Activated T-cell treated with anti-CD3 and anti-CD28 coated beads, Interleukin-2, amount 50 U/mL, for 4 hours (primary cell): ENCODE results near the gene UGT1A5. TPM values are rescaled to one million over a fixed set of nuclear protein-coding genes. Genes with fewer than 3 reads are reported as not detected.

Experiments used
- ATAC-seq, 2 donors: fragments of 200-7000 bp; cut with Tn5 transposase; one replicate each; pipeline ENCODE4 v1.10.0; 2021
- DNase-seq: peaks from one replicate; pipeline ENCODE4 v3.0.0-alpha.2; 2020
- H3K27me3 Mint-ChIP-seq: one replicate; pipeline ENCODE4 v1.8.0; 2021; ENCODE audit warnings: low read depth, mixed read lengths
- H3K36me3 Mint-ChIP-seq: one replicate; pipeline ENCODE4 v1.8.0; 2022; ENCODE audit warnings: mixed read lengths; ENCODE audit not compliant: insufficient read depth
- H3K4me1 Mint-ChIP-seq: one replicate; pipeline ENCODE4 v1.8.0; 2021; ENCODE audit warnings: low read depth, mixed read lengths
- H3K4me3 Mint-ChIP-seq: one replicate; pipeline ENCODE4 v1.8.0; 2021; ENCODE audit warnings: mild to moderate bottlenecking, moderate library complexity, mixed read lengths
- H3K9me3 Mint-ChIP-seq: one replicate; pipeline ENCODE4 v1.8.0; 2021; ENCODE audit warnings: mixed read lengths
- total RNA-seq, 3 donors: library from RNA; stranded (reverse); gene quantifications; one replicate each; pipeline ENCODE4 v1.2.1, GENCODE V29; 2021

Gene UGT1A5
- total RNA-seq, 3 donors from 2014 or later: not detected

DNA sequence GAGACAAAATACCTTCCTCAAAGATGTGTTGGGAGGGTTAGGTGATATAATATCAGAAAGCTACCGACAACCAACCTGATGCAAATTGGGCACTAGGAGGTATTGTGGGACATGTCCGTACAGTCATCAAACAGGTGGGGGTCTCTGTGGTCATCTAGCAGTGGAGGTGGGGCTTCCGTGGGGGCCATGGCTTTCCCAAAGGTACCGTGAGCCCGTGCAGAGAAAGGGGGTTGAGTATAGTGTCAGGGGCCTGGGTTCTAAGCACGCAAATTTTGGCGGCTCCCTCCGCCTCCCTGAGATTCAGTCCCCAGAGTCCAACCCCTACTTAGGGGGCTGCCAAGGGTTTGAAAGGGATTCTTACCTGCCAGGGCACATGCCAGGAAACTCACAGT is 109.0 kb downstream of the UGT1A5 start:
- no peaks in the 10 kb centered on the region for H3K9me3 Mint-ChIP-seq
- H3K27me3 Mint-ChIP-seq: peaks cover 16% of the 10 kb centered on the region
- no peak for ATAC-seq

DNA sequence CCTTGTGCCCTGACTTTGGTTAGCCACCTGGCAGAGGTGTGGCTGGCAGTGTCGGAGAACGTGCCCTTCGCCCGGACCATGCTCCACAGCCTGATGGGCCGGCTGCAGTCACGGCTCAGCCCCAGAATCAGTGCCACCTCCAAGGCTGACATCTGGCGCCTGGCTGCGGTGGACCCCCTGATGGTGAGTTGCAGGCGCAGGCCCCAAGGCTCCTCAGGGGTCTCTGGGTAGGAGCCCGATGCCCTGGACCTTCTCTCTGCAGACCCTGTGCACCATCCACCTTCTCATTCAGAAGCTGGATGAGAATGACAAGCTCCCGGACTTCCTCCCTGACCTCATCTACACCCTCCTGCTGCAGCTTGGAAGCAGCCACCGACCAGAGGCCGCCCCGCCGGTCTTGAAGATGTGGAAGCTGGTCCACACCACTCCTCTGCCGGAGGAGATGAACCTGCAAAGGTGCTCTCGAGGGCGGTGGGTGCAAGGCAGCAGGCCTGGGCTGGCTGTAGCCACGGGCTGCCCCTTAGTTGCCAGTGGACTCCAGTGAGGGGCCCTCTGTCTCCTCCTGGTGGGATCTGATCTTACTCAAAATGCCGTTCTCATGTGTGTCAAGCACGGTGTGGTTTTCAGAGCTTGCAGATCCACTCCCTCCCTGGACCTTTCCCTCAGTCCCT is 109.5 kb downstream of the UGT1A5 start:
- Mint-ChIP-seq H3K27me3 (peaks cover 16% of the 10 kb centered on the region), H3K9me3 (no peaks in the 10 kb centered on the region), H3K36me3 (no peaks in the 10 kb centered on the region), H3K4me3 (no peak overlapping the region), H3K4me1 (no peaks in the 10 kb centered on the region)
- no peak for ATAC-seq
- no peak for DNase-seq

More for the DNA sequence above, 109.0 kb downstream of the UGT1A5 start:
- H3K4me3 Mint-ChIP-seq: no peak overlapping the region
- DNase-seq: no peak
- no peaks in the 10 kb centered on the region for H3K36me3 Mint-ChIP-seq
- H3K4me1 Mint-ChIP-seq: no peaks in the 10 kb centered on the region

Other genes starting within 250 kb of the UGT1A5 start
- gene USP40, start 146.1 kb upstream of the UGT1A5 start, total RNA-seq: 10 to 100 TPM; 10.8 to 12.5 (median 11.5) TPM
- not detected for gene UGT1A8, start 95.3 kb upstream of the UGT1A5 start, total RNA-seq
- gene UGT1A10, start 76.5 kb upstream of the UGT1A5 start, total RNA-seq: not detected
- not detected for gene UGT1A9, start 41.0 kb upstream of the UGT1A5 start, total RNA-seq
- under 1 TPM in 1 of 3 donors, not detected in 2; 0.10 TPM for gene UGT1A7, start 31.0 kb upstream of the UGT1A5 start, total RNA-seq
- under 1 TPM in 1 of 3 donors, not detected in 2; 0.24 TPM for gene UGT1A6, start 20.0 kb upstream of the UGT1A5 start, total RNA-seq
- gene UGT1A4, start 5.8 kb downstream of the UGT1A5 start, total RNA-seq: not detected
- gene UGT1A3, start 16.1 kb downstream of the UGT1A5 start, total RNA-seq: not detected
- not detected for gene UGT1A1, start 47.4 kb downstream of the UGT1A5 start, total RNA-seq
- gene MROH2A, start 65.4 kb downstream of the UGT1A5 start, total RNA-seq: not detected
- 1 to 10 TPM; 4.3 to 6.2 (median 5.8) TPM for gene HJURP, start 141.6 kb downstream of the UGT1A5 start, total RNA-seq
- gene TRPM8, start 204.5 kb downstream of the UGT1A5 start, total RNA-seq: under 1 TPM in 1 of 3 donors, not detected in 2; 0.11 TPM